Fibroblast of lung (primary cell): ENCODE results near the gene KIAA1549. TPM values are rescaled to one million over a fixed set of nuclear protein-coding genes. Genes with fewer than 3 reads are reported as not detected.

Experiments used
- DNase-seq, 2 donors: peaks; one replicate each; pipeline versions ENCODE4 v3.0.0 to v3.0.0-alpha.2; 2010; ENCODE audit warnings: low read depth in 2 of 2
- H2AFZ ChIP-seq: 2 replicates; pipeline ENCODE4 v1.5.1; 2012; ENCODE audit warnings: low read length, control low read depth, inconsistent platforms
- H3K27ac ChIP-seq: 2 replicates; pipeline ENCODE4 v1.5.1; 2011; ENCODE audit warnings: low read length, control low read depth; ENCODE audit not compliant: insufficient read depth
- H3K27me3 ChIP-seq: 2 replicates; pipeline ENCODE4 v1.5.1; 2011; ENCODE audit warnings: mild to moderate bottlenecking, low read length; ENCODE audit not compliant: control insufficient read depth, insufficient read depth
- H3K36me3 ChIP-seq: 2 replicates; pipeline ENCODE4 v1.5.1; 2011; ENCODE audit warnings: low read length; ENCODE audit not compliant: control insufficient read depth, insufficient read depth
- H3K4me1 ChIP-seq: 2 replicates; pipeline ENCODE4 v1.5.1; 2011; ENCODE audit warnings: low read length; ENCODE audit not compliant: control insufficient read depth, insufficient read depth; ENCODE audit errors: extremely low read depth
- H3K4me2 ChIP-seq: 2 replicates; pipeline ENCODE4 v1.5.1; 2011; ENCODE audit warnings: low read length, control low read depth; ENCODE audit not compliant: insufficient read depth; ENCODE audit errors: extremely low read depth
- H3K4me3 ChIP-seq, 4 experiments: fragments of 200-600 bp in 1 of 4; sonication (generic) in 1 of 4; replicated peaks in 1 of 4; 2 replicates each; pipeline ENCODE4 v1.5.1; 2011 to 2016; ENCODE audit warnings: low read length in 4 of 4, low read depth in 3 of 4, mild to moderate bottlenecking in 3 of 4, control low read depth in 2 of 4, inconsistent platforms in 1 of 4, mixed read lengths in 1 of 4; ENCODE audit not compliant: insufficient read depth in 1 of 4; ENCODE audit errors: control extremely low read depth in 1 of 4
- H3K79me2 ChIP-seq: 2 replicates; pipeline ENCODE4 v1.5.1; 2012; ENCODE audit warnings: mild to moderate bottlenecking, low read length, inconsistent platforms; ENCODE audit not compliant: control insufficient read depth, insufficient read depth
- H3K9ac ChIP-seq: 2 replicates; pipeline ENCODE4 v1.5.1; 2011; ENCODE audit warnings: mild to moderate bottlenecking, low read length, control low read depth; ENCODE audit not compliant: insufficient read depth
- H3K9me3 ChIP-seq: 2 replicates; pipeline ENCODE4 v1.5.1; 2012; ENCODE audit warnings: low read depth, low read length; ENCODE audit not compliant: control insufficient read depth, insufficient read depth
- H4K20me1 ChIP-seq: 2 replicates; pipeline ENCODE4 v1.5.1; 2011; ENCODE audit warnings: low read length; ENCODE audit not compliant: control insufficient read depth, insufficient read depth; ENCODE audit errors: extremely low read depth
- EZH2 ChIP-seq: IDR thresholded peaks from 2 replicates; pipeline ENCODE4 v1.5.1; 2012; ENCODE audit warnings: low read length, control low read depth, mild to moderate bottlenecking; ENCODE audit errors: missing control alignments
- polyA plus RNA-seq, 2 donors: library from polyadenylated mRNA; depleted of rRNA in 1 of 2; stranded (reverse) in 1 of 2; unstranded in 1 of 2; fragments of >200 nt; gene quantifications; 2 replicates each; pipeline ENCODE4 v1.2.1, GENCODE V29; 2011 to 2012; ENCODE audit warnings: missing spikeins in 1 of 2
- total RNA-seq: library from RNA; depleted of rRNA; stranded (reverse); fragments of >200 nt; gene quantifications from 2 replicates; pipeline ENCODE4 v1.2.1, GENCODE V29; 2014
- TF ChIP-seq, protein P1 (sequence below), 2 donors: IDR thresholded peaks in 1 of 2; conservative IDR thresholded peaks in 1 of 2; 1 replicate in 1 of 2; 2 replicates in 1 of 2; pipeline ENCODE4 v1.5.1; 2011 to 2012; ENCODE audit warnings: low read length in 2 of 2, control low read depth in 1 of 2, inconsistent platforms in 1 of 2, low read depth in 1 of 2, mild to moderate bottlenecking in 1 of 2

The KIAA1549 gene
- total and polyA plus RNA-seq, 2 donors (not counting 1 experiment from before 2014, with no cell fraction given) = 0.48 to 0.66 TPM

DNA sequence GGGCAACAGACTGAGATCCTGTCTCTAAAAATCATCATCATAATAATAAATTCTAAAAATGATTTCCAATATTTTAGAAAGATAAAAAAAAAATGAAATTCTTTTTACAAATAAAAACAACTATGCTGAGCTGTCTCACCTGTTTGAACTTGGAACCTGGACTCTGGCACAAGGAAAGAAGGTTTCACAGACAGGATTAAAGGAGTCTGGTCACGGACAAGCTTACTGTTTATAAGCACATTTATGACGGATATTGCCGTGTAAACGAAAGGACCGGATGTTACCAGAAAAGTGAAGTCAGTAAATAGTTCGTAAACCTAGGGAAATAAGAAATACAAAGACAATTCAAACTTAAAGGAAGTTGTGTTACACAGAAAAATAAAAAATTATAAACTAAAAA, 70.2 kb downstream of the KIAA1549 start:
- Histone ChIP-seq H2AFZ (no peak overlapping the region), H4K20me1 (no peaks in the 10 kb centered on the region), H3K36me3 (no peaks in the 10 kb centered on the region), H3K4me1 (no peaks in the 10 kb centered on the region), H3K79me2 (no peaks in the 10 kb centered on the region), H3K4me3 (no peak overlapping the region), H3K27me3 (no peaks in the 10 kb centered on the region), H3K4me2 (no peak overlapping the region), H3K9ac (no peak overlapping the region), H3K27ac (no peak overlapping the region), H3K9me3 (no peaks in the 10 kb centered on the region)
- TF ChIP-seq EZH2 = no peak
- TF ChIP-seq, protein P1, sequence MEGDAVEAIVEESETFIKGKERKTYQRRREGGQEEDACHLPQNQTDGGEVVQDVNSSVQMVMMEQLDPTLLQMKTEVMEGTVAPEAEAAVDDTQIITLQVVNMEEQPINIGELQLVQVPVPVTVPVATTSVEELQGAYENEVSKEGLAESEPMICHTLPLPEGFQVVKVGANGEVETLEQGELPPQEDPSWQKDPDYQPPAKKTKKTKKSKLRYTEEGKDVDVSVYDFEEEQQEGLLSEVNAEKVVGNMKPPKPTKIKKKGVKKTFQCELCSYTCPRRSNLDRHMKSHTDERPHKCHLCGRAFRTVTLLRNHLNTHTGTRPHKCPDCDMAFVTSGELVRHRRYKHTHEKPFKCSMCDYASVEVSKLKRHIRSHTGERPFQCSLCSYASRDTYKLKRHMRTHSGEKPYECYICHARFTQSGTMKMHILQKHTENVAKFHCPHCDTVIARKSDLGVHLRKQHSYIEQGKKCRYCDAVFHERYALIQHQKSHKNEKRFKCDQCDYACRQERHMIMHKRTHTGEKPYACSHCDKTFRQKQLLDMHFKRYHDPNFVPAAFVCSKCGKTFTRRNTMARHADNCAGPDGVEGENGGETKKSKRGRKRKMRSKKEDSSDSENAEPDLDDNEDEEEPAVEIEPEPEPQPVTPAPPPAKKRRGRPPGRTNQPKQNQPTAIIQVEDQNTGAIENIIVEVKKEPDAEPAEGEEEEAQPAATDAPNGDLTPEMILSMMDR (conservative IDR thresholded peaks at IDR 0.05 in 1 of 2, IDR thresholded peaks at IDR 0.05 in 1 of 2; ENCODE audit: low read depth in 1 of 2, low read length in 2 of 2) = no peak
- DNase-seq = no peak

DNA sequence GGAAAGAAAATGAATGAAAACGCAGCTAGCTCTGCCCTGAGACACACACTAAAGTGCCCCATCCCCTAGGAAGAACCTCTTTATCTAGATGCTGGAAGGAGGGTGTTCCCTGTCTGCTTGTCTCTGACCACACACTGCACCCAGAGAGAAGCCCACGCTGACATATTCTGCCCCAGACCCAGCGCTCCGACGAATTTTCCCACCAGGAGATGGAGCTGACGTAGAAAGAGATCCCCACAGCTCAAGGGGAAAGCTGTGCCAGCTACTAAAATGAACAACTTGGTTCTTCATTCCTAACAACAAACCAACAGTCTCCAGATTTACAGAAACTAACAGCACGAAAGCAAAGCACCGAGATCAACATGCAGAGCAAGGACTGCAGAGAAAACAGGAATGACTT, 73.3 kb downstream of the KIAA1549 start:
- Histone ChIP-seq H3K36me3 (no peaks in the 10 kb centered on the region), H3K4me1 (no peaks in the 10 kb centered on the region), H3K27ac (no peak overlapping the region), H3K4me3 (no peak overlapping the region), H3K9me3 (no peaks in the 10 kb centered on the region), H2AFZ (no peak overlapping the region), H4K20me1 (no peaks in the 10 kb centered on the region), H3K79me2 (no peaks in the 10 kb centered on the region), H3K27me3 (no peaks in the 10 kb centered on the region), H3K9ac (no peak overlapping the region), H3K4me2 (no peak overlapping the region)
- TF ChIP-seq EZH2 = no peak
- TF ChIP-seq, protein P1 (conservative IDR thresholded peaks at IDR 0.05 in 1 of 2, IDR thresholded peaks at IDR 0.05 in 1 of 2; ENCODE audit: low read depth in 1 of 2, low read length in 2 of 2) = no peak
- DNase-seq = no peak

DNA sequence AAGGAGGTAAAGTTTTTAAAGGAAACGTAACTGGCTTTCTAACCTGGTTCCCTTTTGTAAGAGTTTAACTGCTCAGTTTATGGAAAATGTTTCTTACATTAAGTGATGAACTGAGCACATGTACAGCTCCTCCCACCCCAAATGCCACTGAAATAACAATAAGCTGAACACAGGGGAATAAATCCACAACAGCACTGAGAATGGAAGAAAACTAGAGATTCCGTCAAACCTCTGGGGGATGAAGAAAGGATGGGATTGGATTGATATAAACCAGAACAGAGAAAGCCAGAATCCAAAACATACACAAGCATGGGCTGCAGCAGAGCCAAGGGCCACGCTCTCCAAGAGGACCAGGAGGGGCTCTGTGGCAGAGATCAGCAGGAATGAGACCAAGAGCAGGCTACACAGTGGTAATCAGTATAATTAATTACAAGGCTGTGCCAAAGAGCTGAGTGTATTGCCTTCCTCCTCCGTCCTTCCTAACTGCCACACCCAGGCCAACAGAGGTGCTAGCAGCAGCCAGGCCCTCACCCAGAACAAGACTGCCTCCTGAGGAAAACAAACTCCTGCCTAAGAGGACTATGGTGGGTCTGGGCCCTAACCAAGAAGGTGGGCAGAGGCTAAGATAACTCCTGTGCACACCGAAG, 73.9 kb downstream of the KIAA1549 start:
- no peaks in the 10 kb centered on the region for H3K9me3 ChIP-seq
- no peaks in the 10 kb centered on the region for H4K20me1 ChIP-seq
- no peak overlapping the region for H3K4me2 ChIP-seq
- H3K27ac ChIP-seq = no peak overlapping the region
- no peak for DNase-seq
- H2AFZ ChIP-seq = no peak overlapping the region
- no peak overlapping the region for H3K9ac ChIP-seq
- H3K79me2 ChIP-seq = no peaks in the 10 kb centered on the region
- no peak overlapping the region for H3K4me3 ChIP-seq
- H3K36me3 ChIP-seq = no peaks in the 10 kb centered on the region
- TF ChIP-seq, protein P1 (conservative IDR thresholded peaks at IDR 0.05 in 1 of 2, IDR thresholded peaks at IDR 0.05 in 1 of 2; ENCODE audit: low read depth in 1 of 2, low read length in 2 of 2) = no peak
- TF ChIP-seq EZH2 = no peak
- no peaks in the 10 kb centered on the region for H3K27me3 ChIP-seq
- H3K4me1 ChIP-seq = no peaks in the 10 kb centered on the region
